Epithelial cell of esophagus (primary cell): ENCODE data around the gene NCCRP1.
"Not testable (repeated sequence)": the region's sequence is repeated elsewhere in the genome, so short reads cannot be mapped to it uniquely, and the experiment has no call there.

Experiments
- DNase-seq: peaks from one replicate; pipeline ENCODE4 v3.0.0; 2010; ENCODE audit warnings: low read depth
- H3K4me3 ChIP-seq: 2 replicates; pipeline ENCODE4 v1.5.1; 2011; ENCODE audit warnings: mild to moderate bottlenecking, low read length, control low read depth
- TF ChIP-seq, protein P1 (sequence below): IDR thresholded peaks from 2 replicates; pipeline ENCODE4 v1.5.1; 2011; ENCODE audit warnings: low read depth, mild to moderate bottlenecking, low read length, control low read depth, inconsistent platforms; ENCODE audit not compliant: insufficient read depth; ENCODE audit errors: missing control alignments

The NCCRP1 gene

DNA sequence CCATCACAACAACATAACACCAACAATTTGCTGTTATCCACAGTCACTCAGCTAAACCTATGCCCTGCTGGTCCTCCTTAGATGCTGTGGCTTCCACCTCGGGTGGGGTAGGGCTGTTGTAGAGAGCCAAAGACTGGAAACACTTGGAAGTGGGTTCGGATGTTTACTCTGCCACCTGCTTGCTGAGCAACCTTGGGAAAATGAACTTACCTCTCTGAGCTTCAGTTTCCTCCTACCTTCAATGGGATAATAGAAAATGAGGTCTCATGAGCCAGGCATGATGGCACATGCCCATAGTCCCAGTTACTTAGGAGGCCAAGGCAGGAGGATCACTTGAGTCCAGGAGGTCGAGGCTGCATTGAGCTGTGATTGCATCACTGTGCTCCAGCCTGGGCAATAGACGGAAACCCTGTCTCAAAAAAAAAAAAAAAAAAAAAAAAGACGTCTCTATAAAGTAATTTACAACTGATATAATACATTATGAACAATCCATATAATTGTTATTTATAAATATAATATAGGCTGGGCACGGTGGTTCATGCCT, 10.6 kb downstream of the NCCRP1 start:
- no peak overlapping the region for H3K4me3 ChIP-seq
- TF ChIP-seq, protein P1, sequence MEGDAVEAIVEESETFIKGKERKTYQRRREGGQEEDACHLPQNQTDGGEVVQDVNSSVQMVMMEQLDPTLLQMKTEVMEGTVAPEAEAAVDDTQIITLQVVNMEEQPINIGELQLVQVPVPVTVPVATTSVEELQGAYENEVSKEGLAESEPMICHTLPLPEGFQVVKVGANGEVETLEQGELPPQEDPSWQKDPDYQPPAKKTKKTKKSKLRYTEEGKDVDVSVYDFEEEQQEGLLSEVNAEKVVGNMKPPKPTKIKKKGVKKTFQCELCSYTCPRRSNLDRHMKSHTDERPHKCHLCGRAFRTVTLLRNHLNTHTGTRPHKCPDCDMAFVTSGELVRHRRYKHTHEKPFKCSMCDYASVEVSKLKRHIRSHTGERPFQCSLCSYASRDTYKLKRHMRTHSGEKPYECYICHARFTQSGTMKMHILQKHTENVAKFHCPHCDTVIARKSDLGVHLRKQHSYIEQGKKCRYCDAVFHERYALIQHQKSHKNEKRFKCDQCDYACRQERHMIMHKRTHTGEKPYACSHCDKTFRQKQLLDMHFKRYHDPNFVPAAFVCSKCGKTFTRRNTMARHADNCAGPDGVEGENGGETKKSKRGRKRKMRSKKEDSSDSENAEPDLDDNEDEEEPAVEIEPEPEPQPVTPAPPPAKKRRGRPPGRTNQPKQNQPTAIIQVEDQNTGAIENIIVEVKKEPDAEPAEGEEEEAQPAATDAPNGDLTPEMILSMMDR: no peak
- no peak for DNase-seq

- no peak for DNase-seq
- TF ChIP-seq, protein P1: no peak
Observed at GRCh38 chr19:39208175-39208795, 11.5 kb downstream of the NCCRP1 start.

GRCh38 chr19:39209196-39209595, 12.4 kb downstream of the NCCRP1 start:
- DNase-seq: no peak
- no peak overlapping the region for H3K4me3 ChIP-seq
- TF ChIP-seq, protein P1: no peak

More at GRCh38 chr19:39208175-39208795, 11.5 kb downstream of the NCCRP1 start:
- no peak overlapping the region for H3K4me3 ChIP-seq

GRCh38 chr19:39211731-39212374, 15.1 kb downstream of the NCCRP1 start:
- no peak overlapping the region for H3K4me3 ChIP-seq
- TF ChIP-seq, protein P1: no peak
- DNase-seq: no peak

GRCh38 chr19:39212375-39212742, 15.6 kb downstream of the NCCRP1 start:
- no peak for DNase-seq
- no peak overlapping the region for H3K4me3 ChIP-seq
- TF ChIP-seq, protein P1: peak; percentile 29

DNA sequence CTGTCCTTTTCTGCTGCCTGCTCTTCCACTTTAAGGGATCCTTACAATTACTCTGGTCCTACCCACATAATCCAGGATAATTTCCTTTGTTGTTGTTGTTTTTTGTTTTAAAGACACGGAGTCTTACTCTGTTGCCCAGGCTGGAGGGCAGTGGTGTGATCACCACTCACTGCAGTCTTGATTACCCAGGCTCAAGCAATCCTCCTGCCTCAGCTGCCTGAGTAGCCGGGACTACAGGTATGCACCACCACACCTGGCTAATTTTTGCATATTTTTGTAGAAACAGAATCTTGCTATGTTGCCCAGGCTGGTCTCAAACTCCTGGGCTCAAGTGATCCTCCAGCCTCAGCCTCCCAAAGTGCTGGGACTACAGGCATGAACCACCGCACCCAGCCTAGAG, 18.6 kb downstream of the NCCRP1 start:
- DNase-seq, H3K4me3 ChIP-seq: not testable (repeated sequence)

GRCh38 chr19:39217094-39217493, 20.3 kb downstream of the NCCRP1 start:
- no peak overlapping the region for H3K4me3 ChIP-seq
- DNase-seq: no peak
- TF ChIP-seq, protein P1: no peak
